ENCODE data around the gene FBXL19. TPM values are rescaled to one million over a fixed set of nuclear protein-coding genes. Genes with fewer than 3 reads are reported as not detected.
"Not testable (repeated sequence)": the region's sequence is repeated elsewhere in the genome, so short reads cannot be mapped to it uniquely, and the experiment has no call there.

FBXL19 gene, protein sequence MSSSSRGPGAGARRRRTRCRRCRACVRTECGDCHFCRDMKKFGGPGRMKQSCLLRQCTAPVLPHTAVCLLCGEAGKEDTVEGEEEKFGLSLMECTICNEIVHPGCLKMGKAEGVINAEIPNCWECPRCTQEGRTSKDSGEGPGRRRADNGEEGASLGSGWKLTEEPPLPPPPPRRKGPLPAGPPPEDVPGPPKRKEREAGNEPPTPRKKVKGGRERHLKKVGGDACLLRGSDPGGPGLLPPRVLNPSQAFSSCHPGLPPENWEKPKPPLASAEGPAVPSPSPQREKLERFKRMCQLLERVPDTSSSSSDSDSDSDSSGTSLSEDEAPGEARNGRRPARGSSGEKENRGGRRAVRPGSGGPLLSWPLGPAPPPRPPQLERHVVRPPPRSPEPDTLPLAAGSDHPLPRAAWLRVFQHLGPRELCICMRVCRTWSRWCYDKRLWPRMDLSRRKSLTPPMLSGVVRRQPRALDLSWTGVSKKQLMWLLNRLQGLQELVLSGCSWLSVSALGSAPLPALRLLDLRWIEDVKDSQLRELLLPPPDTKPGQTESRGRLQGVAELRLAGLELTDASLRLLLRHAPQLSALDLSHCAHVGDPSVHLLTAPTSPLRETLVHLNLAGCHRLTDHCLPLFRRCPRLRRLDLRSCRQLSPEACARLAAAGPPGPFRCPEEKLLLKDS
- 42.6 and 43.3 TPM in 2 replicates for total RNA-seq (2014; rRNA removed; shearing (Covaris generic))

DNA sequence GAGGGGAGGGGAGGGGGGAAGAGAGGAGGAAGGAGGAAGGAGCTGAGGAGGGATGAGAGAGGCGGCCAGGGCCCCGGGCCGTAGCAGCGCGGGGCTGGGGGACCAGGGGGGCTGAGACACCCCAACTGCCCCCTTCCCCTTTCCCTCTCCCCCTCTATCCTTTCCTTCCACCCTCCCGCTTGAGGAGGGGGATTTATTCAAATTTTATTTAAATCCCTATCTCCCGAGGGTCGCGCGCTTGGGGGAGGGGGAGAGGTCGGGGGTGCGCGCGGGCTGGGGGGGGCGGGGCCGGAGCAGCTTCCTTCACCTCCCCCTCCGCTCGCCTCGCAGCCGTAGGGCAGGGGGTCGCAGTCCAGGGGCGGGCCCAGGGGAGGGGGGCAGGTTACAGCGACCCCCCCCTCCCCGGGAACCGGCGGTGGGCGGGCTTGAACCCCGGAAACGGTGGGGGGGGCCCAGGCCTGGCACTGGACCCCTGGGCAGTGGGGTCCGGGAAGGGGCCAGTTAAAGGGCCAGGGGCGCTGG is at the start of gene FBXL19:
FBXL19 (plus strand) TSS at position 19 of the 522 bp plus-strand sequence. CDS start 2,183 bp downstream, outside the sequence.
- no peak for DNase-seq (ENCODE audit: low spot score)

DNA sequence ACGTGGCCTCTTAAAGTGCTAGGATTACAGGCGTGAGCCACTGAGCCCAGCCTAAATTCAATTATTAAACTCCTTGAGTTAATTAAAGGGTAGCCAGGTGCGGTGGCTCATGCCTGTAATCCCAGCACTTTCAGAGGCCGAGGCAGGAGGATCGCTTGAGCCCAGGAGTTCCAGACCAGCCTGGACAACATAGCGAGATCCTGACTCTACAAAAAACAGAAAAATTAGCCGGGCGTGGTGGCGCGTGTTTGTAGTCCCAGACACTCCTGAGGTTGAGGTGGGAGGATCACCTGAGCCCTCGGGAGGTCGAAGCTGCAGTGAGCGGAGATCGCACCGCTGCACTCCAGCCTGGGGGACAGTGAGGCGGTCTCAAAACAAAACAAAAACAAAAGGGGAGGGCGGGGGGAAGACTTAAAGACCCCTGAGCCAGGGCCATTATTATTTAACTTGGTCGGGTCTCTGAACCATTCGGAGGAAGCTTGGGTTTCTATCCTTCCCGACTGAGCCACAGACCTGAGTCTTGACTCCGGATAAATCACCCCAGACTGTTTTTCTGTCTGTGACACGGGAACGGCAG is 49.0 kb upstream of the FBXL19 start:
- DNase-seq (ENCODE audit: low spot score) = no peak

DNA sequence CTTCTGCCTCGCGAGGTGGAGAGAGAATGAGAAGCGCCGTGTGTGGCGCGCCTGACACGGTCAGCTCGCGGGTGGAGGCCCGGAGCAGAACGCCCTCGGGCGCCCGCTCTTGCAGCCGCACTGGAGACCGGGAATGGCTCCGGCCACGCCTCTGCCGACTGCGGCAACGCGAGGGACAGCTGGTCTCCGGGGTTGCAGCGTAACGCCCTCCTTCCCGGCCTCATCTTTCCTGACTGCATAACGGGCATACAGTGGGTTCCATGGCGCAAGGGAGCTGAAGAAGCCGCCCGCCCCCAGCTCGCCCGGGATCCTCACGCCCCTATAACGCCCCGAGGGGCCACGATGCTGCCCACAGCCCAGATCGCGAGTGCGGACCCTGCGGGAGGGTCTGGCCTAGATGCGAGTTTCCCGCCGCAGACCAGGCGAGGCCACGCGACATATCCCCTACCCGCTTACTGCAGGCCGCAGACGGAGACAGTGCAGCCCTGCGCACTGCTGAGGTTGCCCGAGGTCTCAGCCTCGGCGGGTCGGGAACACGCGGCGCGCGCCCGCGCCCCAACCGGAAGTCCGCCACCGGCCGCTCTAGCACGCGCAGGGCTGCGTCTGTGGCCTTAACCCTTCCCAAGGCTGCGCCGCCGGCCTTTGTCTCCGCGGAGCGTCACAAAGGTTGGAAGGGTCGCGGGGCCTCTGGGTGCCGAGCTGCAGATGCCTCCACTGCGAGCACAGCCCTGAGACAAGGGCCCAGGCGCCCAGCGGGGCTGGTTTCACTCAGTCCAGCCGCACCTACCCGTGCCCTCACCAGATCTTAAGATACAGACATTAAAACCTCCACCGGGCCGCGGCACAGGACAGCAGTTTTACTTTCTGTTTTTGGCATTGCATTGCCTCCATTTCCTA is 48.3 kb upstream of the FBXL19 start:
- peak; percentile 93 for DNase-seq (ENCODE audit: low spot score)

DNA sequence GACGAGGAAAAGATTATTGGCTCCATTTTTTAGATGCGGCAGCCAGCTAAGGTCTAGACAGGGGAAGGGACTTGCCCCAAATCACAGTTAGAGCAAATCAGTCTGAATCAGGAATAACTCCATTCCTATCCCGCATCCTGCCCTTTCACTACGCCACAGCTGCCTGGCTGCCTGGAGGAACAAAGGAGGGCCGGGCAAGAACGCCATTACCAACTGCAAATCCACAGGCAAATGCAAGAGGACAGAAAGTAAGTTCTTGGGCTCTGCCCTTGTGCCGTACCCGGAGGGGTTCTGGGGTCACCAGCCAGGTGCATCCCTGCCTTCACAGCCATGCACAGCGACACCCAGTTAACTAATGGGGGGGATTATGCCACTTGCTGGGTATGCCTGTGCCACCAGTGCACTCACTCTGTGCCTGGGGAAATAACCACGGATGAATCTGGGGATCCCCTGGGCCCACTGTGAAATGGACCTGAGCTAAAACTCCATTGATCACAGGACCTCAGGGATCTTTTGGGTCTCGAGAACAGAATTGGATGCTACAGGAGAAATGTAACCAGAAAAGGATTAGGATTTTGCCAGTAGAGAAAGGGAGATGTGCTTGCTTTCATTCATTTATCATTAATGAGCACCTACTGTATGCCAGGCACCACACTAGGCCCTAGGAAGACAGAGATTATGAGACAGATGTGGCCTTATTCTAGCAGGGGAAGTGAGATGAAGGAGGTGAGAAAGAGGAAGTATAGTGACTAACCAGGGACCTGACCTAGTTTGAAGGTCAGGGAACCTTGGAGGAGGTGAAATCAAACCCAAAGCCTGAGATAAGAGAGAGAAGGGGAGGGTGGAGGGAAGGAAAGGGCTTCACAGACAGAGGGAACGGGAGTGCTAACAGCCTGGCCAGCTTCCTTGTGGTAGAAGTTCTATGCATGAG is 47.2 kb upstream of the FBXL19 start:
- DNase-seq (ENCODE audit: low spot score) = peak; percentile 16

DNA sequence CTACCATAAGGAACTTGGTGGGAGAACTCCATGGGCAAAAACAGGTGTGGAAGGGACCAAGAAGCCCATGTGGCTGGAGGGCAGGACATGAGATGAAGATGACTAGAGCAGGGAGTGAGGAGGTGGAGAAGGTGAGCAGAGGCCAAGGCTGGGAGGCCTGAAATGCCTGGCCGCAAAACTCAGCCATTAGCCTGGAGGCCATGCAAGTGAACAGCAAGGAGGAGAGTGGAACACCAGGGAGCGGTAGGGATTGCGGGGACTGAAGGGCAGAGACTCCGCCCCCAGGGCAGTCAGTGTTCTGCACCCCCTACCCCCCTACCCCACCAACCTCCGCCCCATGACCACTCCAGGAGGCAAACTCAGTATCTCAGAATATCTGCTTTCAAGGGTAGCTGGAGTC is 46.5 kb upstream of the FBXL19 start:
- DNase-seq (ENCODE audit: low spot score) = no peak

DNA sequence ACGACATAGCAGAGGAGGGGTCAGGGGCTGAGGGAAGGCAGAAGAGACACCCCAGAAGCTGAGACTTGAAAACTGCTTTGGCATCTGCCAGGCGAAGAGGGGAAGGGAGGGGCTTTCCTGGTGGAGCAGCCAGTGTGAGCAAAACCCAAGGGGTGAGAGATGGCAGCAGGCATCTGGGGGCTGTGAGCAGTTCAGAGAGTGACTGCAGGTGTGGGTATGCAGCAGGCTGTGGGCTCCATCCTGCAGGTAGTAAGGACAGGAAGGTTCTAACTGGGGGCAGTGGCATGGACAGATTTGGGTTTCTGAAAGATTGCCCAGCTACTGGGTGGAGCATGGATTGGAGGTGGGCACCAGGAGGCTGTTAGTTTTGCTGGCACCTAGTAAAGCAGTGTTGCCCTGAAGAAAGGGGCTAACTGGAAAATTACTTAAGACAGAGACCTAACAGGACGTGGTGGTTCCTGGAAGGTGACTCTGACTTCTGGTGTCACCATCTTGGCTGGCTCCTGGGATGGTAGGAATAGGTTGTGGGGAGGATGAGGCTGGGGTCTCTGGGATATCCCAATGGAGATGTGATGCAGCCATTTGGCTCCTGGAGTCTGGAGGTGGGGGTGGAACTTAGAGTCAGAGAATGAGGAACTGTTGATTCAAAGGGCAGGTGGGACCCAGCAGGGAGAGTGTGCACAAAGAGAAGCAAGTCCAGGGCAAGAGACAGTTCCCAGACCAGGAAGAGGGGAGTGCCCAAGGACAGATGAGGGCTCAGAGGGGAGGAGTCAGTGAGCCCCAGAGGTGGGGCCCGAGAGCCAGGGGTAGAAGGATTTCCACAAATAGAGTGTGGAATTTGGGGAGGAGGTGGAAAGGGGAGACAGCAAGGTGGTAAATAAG is 40.7 kb upstream of the FBXL19 start:
- DNase-seq (ENCODE audit: low spot score) = no peak

DNA sequence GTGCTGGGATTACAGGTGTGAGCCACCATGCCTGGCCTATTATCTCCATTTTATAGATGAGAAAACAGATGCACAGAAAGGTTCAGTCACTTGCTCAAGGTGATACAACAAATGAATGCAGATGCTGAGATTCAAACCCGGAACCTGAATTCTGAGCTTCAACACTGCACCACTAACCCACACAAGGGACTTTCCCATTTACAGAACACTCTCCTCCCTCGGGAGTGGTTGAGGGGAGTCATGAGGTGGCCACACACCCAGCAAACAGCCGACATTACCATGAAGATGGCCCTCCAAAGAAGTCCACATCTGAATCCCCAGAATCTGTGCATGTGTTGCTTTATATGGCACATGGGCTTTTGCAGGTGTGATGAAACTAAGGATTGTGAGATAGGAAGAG is 38.6 kb upstream of the FBXL19 start:
- no peak for DNase-seq (ENCODE audit: low spot score)

DNA sequence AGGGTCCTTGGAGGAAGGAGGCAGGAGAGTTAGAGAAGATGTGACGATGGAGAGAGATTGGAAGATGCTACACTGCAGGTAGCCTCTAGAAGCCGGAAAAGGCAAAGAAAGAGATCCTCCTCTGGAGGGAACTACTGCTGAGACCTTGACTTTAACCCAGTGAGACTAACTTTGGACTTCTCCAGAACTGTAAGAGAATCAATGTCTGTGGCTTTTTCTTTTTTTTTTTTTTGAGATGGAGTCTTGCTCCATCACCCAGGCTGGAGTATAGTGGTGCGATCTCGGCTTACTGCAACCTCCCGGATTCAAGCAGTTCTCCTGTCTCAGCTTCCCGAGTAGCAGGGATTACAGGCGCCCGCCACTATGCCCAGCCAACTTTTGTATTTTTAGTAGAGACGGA is 38.2 kb upstream of the FBXL19 start:
- DNase-seq (ENCODE audit: low spot score) = no peak

DNA sequence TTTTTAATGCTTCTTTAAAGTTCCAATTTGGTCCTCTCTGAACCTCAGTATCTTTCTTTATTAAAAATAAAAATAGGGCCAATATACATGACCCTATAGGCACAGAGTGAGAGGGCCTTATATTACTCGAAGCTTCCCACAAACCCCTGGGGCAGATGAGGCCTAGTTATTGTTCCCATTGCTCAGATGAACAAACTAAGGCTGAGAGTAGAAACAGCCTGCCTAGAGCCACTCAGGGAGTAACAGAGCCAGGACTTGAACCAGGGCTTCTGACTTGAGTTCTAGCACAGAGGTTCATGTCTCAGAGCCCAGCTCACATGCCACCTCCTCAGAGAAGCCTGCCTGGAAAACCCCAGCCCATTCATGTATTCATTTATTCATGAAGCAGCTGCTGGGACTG is 37.2 kb upstream of the FBXL19 start:
- DNase-seq (ENCODE audit: low spot score) = no peak

DNA sequence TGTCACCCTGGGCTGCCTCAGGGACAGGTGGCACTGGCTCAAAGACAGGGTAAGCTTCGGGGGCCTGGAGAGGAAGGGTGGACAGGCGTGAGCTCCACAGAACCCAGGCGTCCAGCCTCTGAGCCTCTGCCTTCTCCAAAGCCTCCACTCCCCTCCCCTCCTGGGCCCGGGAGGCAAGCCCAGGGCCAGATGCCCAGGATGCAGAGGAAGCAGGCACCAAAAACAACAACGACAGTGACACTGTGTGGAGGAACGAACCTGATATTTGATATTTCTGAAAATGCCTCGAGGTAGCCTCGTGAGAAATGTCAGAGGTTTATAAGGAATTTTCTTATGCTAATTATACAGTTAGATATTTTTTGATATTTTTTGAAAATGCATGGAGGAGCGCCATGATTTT is 35.4 kb upstream of the FBXL19 start:
- no peak for DNase-seq (ENCODE audit: low spot score)

DNA sequence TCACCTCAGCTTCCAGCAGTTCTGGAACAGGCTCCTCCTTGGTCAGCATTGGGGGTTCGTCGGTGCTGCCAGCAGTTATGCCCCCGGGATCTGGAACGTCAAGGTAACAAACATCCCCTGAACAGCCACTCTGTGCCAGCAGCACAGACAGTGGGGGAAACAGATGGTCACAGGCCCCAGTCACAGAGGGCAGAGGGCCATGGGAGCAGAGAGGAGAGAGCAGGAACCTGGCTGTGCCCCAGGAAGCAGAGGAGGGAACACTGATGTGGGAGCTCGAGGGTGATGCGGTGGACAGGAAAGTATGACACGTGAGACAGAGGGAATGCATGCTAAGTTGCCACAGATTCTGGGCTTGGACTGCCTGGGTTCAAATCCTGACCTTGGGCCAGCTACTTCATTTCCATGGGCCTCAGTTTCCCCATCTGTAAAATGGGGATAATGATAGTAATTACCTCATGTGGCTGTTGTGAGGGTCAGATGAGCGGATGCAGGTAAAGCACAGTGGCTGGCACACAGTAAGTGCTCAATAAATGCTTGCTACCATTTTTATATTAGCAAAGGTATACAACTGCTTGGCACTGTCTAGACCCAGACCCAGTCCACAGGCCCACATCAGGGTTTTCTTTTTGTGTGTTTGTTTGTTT is 34.4 kb upstream of the FBXL19 start:
- no peak for DNase-seq (ENCODE audit: low spot score)

DNA sequence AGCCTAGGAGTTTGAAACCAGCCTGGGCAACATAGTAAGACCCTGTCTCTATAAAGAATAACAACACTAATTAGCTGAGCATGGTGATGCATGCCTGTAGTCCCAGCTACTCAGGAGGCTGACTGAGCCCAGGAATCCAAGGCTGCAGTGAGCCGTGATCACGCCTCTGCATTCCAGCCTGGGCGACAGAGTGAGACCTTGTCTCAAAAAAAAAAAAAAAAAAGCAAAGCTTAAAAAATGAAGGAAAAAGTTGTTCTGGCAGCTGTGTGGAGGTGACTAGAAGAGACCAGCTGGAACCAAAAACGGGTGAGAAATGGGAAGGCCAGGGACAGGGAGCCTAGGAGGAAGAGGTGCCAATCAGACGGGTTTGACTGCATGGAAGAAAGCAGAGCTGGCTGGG is 33.7 kb upstream of the FBXL19 start:
- DNase-seq (ENCODE audit: low spot score) = no peak

DNA sequence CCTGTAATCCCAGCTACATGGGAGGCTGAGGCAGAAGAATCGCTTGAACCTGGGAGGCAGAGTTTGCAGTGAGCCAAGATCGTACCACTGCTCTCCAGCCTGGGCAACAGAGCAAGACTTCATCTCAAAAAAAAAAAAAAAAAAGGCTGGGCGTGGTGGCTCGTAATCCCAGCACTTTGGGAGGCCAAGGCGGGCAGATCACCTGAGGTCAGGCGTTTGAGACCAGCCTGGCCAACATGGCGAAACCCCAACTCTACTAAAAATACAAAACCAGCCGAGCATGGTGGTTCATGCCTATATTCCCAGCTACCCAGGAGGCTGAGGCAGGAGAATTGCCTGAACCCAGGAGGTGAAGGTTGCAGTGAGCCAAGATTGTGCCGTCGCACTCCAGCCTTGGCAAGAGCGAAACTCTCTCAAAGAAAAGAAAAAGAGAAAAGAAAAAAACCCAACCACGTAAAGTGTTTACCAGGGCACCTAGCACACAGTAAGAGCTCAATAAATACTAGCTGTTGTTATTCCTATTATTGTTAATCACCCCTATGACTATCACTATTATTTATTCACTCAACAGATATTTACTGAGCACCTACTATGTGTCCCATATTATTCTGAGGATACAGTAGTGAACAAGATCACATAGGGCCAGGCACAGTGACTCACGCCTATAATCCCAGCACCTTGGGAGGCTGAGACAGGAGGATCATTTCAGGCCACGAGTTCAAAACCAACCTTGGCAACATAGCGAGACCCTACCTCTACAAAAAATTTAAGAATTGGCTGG is 32.1 kb upstream of the FBXL19 start:
- not testable (repeated sequence) for DNase-seq (ENCODE audit: low spot score)

DNA sequence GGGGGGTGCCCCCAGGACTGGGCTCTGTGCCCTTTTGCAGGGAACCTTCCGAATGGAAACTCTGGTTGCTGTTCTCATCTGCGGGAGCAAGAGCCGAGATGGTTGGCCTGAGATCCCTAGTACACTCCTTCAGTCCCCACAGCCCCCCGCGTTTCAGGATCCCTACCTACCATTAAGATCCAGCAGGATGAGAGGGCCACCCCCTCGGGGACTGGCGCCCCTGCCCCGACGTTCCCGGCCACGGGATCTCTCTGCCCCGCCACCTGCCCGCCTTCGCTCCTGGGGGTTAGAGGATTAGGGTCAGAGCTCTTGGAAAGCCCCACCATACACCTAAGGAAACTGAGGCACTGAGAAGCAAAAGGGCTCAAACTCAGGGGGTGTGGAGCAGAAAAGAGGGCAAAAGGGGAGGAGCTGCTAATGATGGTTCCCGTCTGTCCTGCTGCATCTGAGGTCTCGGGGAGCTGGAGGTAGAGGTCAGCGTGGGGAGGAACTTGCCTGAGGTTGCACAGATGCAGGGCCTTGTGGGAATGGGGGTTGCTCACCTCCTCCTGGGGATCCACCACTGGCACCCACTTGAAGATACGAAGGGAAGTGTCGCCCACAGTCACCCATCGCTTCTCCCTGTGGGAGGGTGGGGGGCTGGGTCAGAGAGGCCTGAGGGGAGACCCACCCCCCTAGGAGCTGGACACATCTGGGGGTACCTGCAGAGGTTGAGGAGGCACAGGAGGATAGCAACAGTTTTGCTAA is 30.5 kb upstream of the FBXL19 start:
- no peak for DNase-seq (ENCODE audit: low spot score)

DNA sequence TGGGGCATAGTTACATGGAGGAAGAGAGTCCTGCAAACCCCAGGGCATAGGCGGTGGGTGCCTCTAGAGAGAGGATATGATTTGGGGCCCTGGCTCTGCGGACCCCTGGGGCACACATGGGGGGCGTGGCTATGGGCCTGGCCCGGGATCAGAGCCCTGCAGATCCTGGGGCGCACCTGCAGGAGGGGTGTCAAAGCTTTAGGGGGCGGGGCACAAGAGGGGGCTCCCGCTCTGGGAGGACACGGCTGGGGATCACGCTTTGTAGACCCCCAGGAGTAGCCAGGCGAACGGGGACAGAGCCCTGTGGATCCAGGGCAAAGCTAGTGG is 30.0 kb upstream of the FBXL19 start:
- DNase-seq (ENCODE audit: low spot score) = no peak

DNA sequence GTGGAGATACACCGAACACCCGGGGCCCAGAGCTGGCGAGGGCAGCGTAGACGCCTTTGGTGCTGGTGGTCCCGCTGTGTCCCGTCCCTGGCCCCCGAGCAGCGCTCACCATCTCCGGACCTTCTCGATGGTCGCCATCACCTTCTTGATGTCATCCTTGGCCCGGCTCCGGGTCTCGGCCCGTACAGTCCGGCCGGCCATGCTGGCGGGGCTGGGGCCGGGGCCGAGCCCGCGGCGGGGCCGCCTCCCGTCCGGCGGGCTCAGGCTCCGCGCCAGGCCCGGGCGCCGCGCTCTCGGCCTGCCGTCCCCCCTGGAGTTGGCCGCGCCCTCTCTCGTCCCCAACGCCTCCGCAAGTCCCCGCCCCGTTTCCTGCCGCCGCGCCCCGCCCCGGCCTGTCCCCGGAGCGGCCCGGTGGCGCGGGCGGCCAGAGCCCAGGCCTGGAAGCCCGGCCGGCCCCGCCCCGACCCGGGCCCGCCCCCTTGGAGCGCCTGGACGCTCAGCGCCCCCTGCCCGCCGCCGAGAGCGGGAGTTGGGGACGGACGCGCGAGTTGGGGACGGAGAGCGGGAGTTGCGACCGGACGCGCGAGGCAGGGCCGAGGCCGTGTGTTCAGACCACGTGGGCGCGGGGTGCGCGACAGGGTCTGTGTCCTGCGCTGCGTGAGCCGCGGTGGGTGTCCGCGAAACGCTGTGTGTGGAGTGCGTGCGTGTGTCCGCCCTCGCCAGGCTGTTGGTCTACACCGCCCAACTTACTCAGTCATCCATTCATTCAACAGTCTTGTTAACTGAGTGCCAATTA is 29.4 kb upstream of the FBXL19 start, which contains the start of gene BCL7C:
BCL7C (minus strand) TSS at position 334 of the 796 bp plus-strand sequence; CDS start at position 201, 133 bp downstream.
- DNase-seq (ENCODE audit: low spot score) = peak; percentile 90
